SK-N-SH treated with all-trans-retinoic acid at 6 μM for 48 hours (cell line): ENCODE measurements around the gene WWTR1.

Experiments
- ATAC-seq: fragments of 200-7000 bp; cut with Tn5 transposase; 3 replicates; pipeline ENCODE4 v1.9.1; 2020; ENCODE audit warnings: mild to moderate bottlenecking, moderate library complexity
- ARNTL ChIP-seq: fragments of 450-650 bp; formaldehyde crosslinking; IDR thresholded peaks from 2 replicates; pipeline ENCODE4 v1.5.0; 2020; ENCODE audit warnings: low read depth, mild to moderate bottlenecking, moderate library complexity, borderline replicate concordance
- CSDC2 ChIP-seq: fragments of 250-450 bp; sonication (Bioruptor Pico); IDR thresholded peaks from 2 replicates; pipeline ENCODE4 v1.5.0; 2020; ENCODE audit warnings: mild to moderate bottlenecking, moderate library complexity
- ESRRG ChIP-seq: fragments of 250-450 bp; sonication (Bioruptor Pico); IDR thresholded peaks from 2 replicates; pipeline ENCODE4 v1.6.1; 2021; ENCODE audit warnings: mild to moderate bottlenecking
- GLIS3 ChIP-seq: fragments of 250-450 bp; sonication (Bioruptor Pico); IDR thresholded peaks from 2 replicates; pipeline ENCODE4 v1.5.0; 2020; ENCODE audit warnings: mild to moderate bottlenecking, moderate library complexity
- ISL1 ChIP-seq: fragments of 250-450 bp; sonication (Bioruptor Pico); IDR thresholded peaks from 2 replicates; pipeline ENCODE4 v2.1.2; 2022; ENCODE audit warnings: mild to moderate bottlenecking, moderate library complexity
- OSR1 ChIP-seq: fragments of 250-450 bp; sonication (Bioruptor Pico); IDR thresholded peaks from 2 replicates; pipeline ENCODE4 v1.8.0; 2022; ENCODE audit warnings: moderate library complexity, mild to moderate bottlenecking, inconsistent platforms
- PPARA ChIP-seq: fragments of 250-450 bp; sonication (Bioruptor Pico); IDR thresholded peaks from 2 replicates; pipeline ENCODE4 v1.5.0; 2020; ENCODE audit warnings: mild to moderate bottlenecking, borderline replicate concordance
- RARB ChIP-seq: fragments of 250-450 bp; sonication (Bioruptor Pico); IDR thresholded peaks from 2 replicates; pipeline ENCODE4 v1.8.0; 2021; ENCODE audit warnings: mild to moderate bottlenecking, moderate library complexity
- SNAI2 ChIP-seq: fragments of 250-450 bp; sonication (Bioruptor Pico); IDR thresholded peaks from 2 replicates; pipeline ENCODE4 v1.5.0; 2020; ENCODE audit warnings: mild to moderate bottlenecking, moderate library complexity
- TCF4 ChIP-seq: fragments of 250-450 bp; sonication (Bioruptor Pico); IDR thresholded peaks from 2 replicates; pipeline ENCODE4 v1.8.0; 2021; ENCODE audit warnings: mild to moderate bottlenecking, moderate library complexity, borderline replicate concordance
- TOX ChIP-seq: fragments of 250-450 bp; sonication (Bioruptor Pico); IDR thresholded peaks from 2 replicates; pipeline ENCODE4 v1.8.0; 2021; ENCODE audit warnings: mild to moderate bottlenecking, moderate library complexity, borderline replicate concordance
- ZC3H10 ChIP-seq: fragments of 250-450 bp; sonication (Bioruptor Pico); IDR thresholded peaks from 2 replicates; pipeline ENCODE4 v1.5.1; 2021; ENCODE audit warnings: mild to moderate bottlenecking, moderate library complexity
- ZFP3 ChIP-seq: fragments of 250-450 bp; sonication (Bioruptor Pico); IDR thresholded peaks from 2 replicates; pipeline ENCODE4 v1.5.0; 2020; ENCODE audit warnings: mild to moderate bottlenecking, moderate library complexity
- ZFP30 ChIP-seq: fragments of 450-650 bp; formaldehyde crosslinking; IDR thresholded peaks from 2 replicates; pipeline ENCODE4 v1.5.0; 2022; ENCODE audit warnings: mild to moderate bottlenecking, moderate library complexity
- ZNF565 ChIP-seq: fragments of 450-650 bp; formaldehyde crosslinking; conservative IDR thresholded peaks from 2 replicates; pipeline ENCODE4 v1.5.0; 2020; ENCODE audit warnings: low read depth, mild to moderate bottlenecking, moderate library complexity
- ZNF70 ChIP-seq: fragments of 450-650 bp; formaldehyde crosslinking; IDR thresholded peaks from 2 replicates; pipeline ENCODE4 v1.5.0; 2020; ENCODE audit warnings: mild to moderate bottlenecking, moderate library complexity
- ZNF8 ChIP-seq: fragments of 450-650 bp; formaldehyde crosslinking; IDR thresholded peaks from 2 replicates; pipeline ENCODE4 v1.5.0; 2020; ENCODE audit warnings: mild to moderate bottlenecking, moderate library complexity
- TF ChIP-seq, protein P1 (sequence below): fragments of 250-450 bp; sonication (Bioruptor Pico); IDR thresholded peaks from 2 replicates; pipeline ENCODE4 v1.8.0; 2020; ENCODE audit warnings: mild to moderate bottlenecking, moderate library complexity, borderline replicate concordance
- TF ChIP-seq, protein P2 (sequence below): fragments of 250-450 bp; sonication (Bioruptor Pico); IDR thresholded peaks from 2 replicates; pipeline ENCODE4 v1.5.1; 2020; ENCODE audit warnings: low read depth, mild to moderate bottlenecking, moderate library complexity
- TF ChIP-seq, protein P3 (sequence below): fragments of 250-450 bp; sonication (Bioruptor Pico); IDR thresholded peaks from 2 replicates; pipeline ENCODE4 v1.5.0; 2020; ENCODE audit warnings: mild to moderate bottlenecking, moderate library complexity
- TF ChIP-seq, protein P4 (sequence below): fragments of 250-450 bp; sonication (Bioruptor Pico); IDR thresholded peaks from 2 replicates; pipeline ENCODE4 v1.8.0; 2021; ENCODE audit warnings: low read depth, mild to moderate bottlenecking, moderate library complexity, borderline replicate concordance
- TF ChIP-seq, protein P5 (sequence below): fragments of 250-450 bp; sonication (Bioruptor Pico); IDR thresholded peaks from 2 replicates; pipeline ENCODE4 v1.5.1; 2021; ENCODE audit warnings: mild to moderate bottlenecking, moderate library complexity

WWTR1 gene

DNA sequence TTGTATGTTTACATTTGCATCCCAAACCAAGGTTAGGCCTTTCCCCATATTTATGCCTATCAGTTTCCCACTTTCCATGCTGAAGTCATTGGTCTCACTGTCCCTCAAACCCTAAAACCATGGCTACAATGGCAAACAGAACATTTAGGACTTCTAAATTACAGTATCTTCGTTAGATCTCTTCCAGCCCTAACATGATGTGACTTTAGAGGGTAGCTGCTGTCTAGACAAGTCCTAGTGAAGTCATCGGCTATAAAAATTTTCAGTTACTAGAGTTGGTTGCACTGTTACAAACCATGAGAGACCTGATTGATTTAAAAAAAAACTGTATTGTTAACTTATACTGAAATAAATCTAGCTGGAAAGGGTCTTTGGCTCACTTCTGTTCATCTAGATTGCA lies 128.7 kb downstream of the WWTR1 start:
- no peak for ATAC-seq
- TF ChIP-seq, protein P1, sequence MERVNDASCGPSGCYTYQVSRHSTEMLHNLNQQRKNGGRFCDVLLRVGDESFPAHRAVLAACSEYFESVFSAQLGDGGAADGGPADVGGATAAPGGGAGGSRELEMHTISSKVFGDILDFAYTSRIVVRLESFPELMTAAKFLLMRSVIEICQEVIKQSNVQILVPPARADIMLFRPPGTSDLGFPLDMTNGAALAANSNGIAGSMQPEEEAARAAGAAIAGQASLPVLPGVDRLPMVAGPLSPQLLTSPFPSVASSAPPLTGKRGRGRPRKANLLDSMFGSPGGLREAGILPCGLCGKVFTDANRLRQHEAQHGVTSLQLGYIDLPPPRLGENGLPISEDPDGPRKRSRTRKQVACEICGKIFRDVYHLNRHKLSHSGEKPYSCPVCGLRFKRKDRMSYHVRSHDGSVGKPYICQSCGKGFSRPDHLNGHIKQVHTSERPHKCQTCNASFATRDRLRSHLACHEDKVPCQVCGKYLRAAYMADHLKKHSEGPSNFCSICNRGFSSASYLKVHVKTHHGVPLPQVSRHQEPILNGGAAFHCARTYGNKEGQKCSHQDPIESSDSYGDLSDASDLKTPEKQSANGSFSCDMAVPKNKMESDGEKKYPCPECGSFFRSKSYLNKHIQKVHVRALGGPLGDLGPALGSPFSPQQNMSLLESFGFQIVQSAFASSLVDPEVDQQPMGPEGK (CRISPR knock-in tag) = no peak
- TF ChIP-seq ARNTL (CRISPR knock-in tag) (no peak), ZNF8 (CRISPR knock-in tag) (no peak), ZNF565 (CRISPR knock-in tag) (no peak), OSR1 (CRISPR knock-in tag) (no peak), ZC3H10 (CRISPR knock-in tag) (no peak), PPARA (CRISPR knock-in tag) (no peak), ZFP3 (no peak), ZFP30 (CRISPR knock-in tag) (no peak), GLIS3 (CRISPR knock-in tag) (no peak), ESRRG (CRISPR knock-in tag) (no peak), ZNF70 (CRISPR knock-in tag) (no peak), TCF4 (CRISPR knock-in tag) (no peak), CSDC2 (no peak), SNAI2 (CRISPR knock-in tag) (no peak), RARB (CRISPR knock-in tag) (no peak)
- TF ChIP-seq, protein P2, sequence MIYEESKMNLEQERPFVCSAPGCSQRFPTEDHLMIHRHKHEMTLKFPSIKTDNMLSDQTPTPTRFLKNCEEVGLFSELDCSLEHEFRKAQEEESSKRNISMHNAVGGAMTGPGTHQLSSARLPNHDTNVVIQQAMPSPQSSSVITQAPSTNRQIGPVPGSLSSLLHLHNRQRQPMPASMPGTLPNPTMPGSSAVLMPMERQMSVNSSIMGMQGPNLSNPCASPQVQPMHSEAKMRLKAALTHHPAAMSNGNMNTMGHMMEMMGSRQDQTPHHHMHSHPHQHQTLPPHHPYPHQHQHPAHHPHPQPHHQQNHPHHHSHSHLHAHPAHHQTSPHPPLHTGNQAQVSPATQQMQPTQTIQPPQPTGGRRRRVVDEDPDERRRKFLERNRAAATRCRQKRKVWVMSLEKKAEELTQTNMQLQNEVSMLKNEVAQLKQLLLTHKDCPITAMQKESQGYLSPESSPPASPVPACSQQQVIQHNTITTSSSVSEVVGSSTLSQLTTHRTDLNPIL (CRISPR knock-in tag) = no peak
- TF ChIP-seq, protein P3, sequence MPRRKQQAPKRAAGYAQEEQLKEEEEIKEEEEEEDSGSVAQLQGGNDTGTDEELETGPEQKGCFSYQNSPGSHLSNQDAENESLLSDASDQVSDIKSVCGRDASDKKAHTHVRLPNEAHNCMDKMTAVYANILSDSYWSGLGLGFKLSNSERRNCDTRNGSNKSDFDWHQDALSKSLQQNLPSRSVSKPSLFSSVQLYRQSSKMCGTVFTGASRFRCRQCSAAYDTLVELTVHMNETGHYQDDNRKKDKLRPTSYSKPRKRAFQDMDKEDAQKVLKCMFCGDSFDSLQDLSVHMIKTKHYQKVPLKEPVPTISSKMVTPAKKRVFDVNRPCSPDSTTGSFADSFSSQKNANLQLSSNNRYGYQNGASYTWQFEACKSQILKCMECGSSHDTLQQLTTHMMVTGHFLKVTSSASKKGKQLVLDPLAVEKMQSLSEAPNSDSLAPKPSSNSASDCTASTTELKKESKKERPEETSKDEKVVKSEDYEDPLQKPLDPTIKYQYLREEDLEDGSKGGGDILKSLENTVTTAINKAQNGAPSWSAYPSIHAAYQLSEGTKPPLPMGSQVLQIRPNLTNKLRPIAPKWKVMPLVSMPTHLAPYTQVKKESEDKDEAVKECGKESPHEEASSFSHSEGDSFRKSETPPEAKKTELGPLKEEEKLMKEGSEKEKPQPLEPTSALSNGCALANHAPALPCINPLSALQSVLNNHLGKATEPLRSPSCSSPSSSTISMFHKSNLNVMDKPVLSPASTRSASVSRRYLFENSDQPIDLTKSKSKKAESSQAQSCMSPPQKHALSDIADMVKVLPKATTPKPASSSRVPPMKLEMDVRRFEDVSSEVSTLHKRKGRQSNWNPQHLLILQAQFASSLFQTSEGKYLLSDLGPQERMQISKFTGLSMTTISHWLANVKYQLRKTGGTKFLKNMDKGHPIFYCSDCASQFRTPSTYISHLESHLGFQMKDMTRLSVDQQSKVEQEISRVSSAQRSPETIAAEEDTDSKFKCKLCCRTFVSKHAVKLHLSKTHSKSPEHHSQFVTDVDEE (CRISPR knock-in tag) = no peak
- TF ChIP-seq, protein P4, sequence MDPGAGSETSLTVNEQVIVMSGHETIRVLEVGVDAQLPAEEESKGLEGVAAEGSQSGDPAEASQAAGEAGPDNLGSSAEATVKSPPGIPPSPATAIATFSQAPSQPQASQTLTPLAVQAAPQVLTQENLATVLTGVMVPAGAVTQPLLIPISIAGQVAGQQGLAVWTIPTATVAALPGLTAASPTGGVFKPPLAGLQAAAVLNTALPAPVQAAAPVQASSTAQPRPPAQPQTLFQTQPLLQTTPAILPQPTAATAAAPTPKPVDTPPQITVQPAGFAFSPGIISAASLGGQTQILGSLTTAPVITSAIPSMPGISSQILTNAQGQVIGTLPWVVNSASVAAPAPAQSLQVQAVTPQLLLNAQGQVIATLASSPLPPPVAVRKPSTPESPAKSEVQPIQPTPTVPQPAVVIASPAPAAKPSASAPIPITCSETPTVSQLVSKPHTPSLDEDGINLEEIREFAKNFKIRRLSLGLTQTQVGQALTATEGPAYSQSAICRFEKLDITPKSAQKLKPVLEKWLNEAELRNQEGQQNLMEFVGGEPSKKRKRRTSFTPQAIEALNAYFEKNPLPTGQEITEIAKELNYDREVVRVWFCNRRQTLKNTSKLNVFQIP (CRISPR knock-in tag) = no peak
- TF ChIP-seq, protein P5, sequence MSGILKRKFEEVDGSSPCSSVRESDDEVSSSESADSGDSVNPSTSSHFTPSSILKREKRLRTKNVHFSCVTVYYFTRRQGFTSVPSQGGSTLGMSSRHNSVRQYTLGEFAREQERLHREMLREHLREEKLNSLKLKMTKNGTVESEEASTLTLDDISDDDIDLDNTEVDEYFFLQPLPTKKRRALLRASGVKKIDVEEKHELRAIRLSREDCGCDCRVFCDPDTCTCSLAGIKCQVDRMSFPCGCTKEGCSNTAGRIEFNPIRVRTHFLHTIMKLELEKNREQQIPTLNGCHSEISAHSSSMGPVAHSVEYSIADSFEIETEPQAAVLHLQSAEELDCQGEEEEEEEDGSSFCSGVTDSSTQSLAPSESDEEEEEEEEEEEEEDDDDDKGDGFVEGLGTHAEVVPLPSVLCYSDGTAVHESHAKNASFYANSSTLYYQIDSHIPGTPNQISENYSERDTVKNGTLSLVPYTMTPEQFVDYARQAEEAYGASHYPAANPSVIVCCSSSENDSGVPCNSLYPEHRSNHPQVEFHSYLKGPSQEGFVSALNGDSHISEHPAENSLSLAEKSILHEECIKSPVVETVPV (CRISPR knock-in tag) = no peak

DNA sequence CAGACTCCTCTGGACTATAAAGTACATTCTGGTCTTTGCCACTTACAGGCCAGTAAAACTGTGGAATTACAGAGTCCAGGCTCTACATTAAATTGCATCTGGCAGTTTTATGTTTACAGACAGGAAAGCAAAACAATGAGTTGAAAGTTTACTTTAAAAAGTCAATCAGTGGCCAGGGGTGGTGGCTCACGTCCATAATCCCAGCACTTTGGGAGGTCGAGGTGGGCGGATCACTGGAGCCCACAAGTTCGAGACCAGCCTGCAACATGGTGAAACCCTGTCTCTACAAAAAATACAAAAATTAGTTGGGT lies 129.5 kb downstream of the WWTR1 start:
- TF ChIP-seq TCF4 (CRISPR knock-in tag) (no peak), ZC3H10 (CRISPR knock-in tag) (no peak), ARNTL (CRISPR knock-in tag) (no peak), ISL1 (CRISPR knock-in tag) (no peak), ZNF565 (CRISPR knock-in tag) (no peak), ESRRG (CRISPR knock-in tag) (no peak), ZFP30 (CRISPR knock-in tag) (no peak), ZNF70 (CRISPR knock-in tag) (no peak), TOX (CRISPR knock-in tag) (no peak), ZFP3 (no peak), CSDC2 (no peak), SNAI2 (CRISPR knock-in tag) (no peak), RARB (CRISPR knock-in tag) (no peak)
- TF ChIP-seq, protein P2 (CRISPR knock-in tag) = no peak
- TF ChIP-seq, protein P5 (CRISPR knock-in tag) = no peak
- TF ChIP-seq, protein P4 (CRISPR knock-in tag) = no peak
- no peak for ATAC-seq
